Measurements from ENCODE around the gene MSMP.
A peak's percentile ranks its signal among the peaks of the same experiment; 100 is the strongest.

MSMP gene

DNA sequence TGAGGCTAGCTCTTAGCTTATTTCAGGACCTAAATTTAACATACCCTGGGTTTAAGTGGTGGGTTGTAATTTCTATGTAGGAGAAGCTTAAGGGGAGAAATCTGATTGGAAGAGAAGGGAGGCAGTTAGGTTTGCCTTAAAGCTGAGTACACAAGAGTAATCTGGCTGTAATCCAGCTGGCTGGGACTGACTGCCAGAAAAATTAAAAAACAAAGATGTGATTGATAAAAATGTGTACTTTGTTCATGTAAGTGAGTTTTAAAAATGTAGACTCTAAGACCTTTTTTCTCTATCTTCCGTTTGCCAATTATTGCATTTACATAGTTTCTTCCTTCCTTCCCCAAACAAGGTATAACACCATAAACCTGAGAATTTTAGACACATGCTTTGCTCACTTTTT lies 17.5 kb upstream of the MSMP start:
- no peak for DNase-seq (ENCODE audit: low read depth)

GRCh38 chr9:35771075-35771433 lies 17.0 kb upstream of the MSMP start:
- DNase-seq (ENCODE audit: low read depth): no peak

GRCh38 chr9:35769763-35770162 lies 15.7 kb upstream of the MSMP start:
- DNase-seq (ENCODE audit: low read depth): no peak

- DNase-seq (ENCODE audit: low read depth): no peak
These were observed 13.4 kb upstream of the MSMP start for GRCh38 chr9:35767458-35767857.

- DNase-seq (ENCODE audit: low read depth): no peak
These were observed 12.9 kb upstream of the MSMP start for GRCh38 chr9:35766997-35767396.

DNA sequence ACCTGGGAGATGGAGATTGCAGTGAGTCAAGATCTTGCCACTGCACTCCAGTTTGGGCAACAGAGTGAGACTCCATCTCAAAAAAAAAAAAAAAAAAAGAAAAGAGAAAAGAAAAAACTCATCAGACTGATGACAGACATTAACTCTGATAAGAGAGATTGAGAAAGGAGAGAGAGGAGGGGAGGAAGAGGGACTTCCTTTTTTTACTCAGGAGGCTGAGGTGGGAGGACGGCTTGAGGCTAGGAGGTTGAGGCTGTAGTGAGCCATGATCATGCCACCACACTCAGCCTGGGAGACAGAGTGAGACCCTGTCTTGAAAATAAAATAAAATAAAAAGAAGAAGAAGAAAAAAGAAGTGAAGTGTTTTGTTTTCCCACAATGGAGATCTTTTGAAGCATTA lies 9.7 kb upstream of the MSMP start:
- DNase-seq (ENCODE audit: low read depth): no peak

DNA sequence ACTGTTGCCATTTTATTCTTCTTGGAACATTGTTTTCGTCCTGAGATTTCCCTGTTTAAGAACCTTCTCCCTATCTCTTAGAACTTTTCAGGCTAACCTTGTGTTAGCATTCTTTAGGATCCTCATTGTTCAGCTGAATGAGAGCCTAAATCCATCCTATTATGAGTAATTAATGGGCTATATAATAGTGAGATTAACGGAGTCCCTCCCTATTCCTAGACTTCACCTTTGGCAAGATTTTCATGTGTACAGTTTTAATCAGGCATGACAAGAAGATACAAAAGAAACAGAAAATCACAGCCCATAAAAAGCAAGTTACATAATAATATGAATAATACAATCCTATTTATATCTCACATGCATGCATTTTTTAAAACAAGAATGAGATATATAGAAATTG lies 9.1 kb upstream of the MSMP start:
- no peak for DNase-seq (ENCODE audit: low read depth)

GRCh38 chr9:35760651-35761050 lies 6.6 kb upstream of the MSMP start:
- no peak for DNase-seq (ENCODE audit: low read depth)

DNA sequence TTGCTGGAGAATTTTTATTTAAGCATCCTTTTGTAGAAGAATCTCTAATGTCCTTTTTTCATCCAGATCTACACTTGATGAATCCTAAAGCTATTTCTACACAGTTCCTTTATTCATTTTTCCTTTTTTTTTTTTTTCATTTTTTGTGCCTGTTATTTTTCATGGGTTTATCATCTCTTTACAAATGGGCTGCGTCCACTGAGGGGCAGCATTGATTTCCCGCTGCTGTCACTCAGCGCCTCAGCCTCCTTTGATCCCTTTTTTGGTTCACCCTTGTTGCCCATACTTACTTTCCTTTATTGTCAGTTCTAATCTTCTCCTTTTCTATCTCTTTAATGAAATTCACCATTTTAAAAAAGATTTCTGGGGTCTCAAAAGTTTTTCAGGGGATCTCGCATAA lies 5.7 kb upstream of the MSMP start:
- no peak for DNase-seq (ENCODE audit: low read depth)

DNA sequence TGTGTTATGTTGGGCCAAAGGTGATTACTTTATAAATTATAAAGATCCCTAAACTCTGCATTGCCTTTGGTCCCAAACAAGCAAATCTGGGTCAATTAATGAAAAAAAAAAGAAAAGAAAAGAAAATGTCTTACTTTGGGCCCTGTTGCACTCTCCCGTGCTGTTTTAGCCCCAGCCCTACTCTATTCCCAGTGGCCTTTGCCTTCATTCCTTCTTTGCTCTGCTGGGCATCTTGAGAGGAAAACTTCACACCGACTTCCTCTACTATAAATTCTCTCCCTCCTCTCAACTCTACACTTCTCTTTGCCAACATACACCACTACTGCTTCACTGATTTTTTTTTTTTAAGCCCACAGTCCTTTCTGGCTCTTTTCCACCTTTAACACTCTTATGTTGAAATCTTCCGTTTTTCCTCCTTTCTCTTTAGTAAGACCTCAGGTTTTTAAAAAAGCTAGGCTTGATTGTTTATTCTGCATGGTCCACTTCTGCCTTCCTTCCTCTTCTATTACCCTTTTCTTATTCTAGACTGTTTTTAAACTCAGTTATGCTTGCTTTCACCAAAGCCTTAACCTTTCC lies 4.5 kb upstream of the MSMP start:
- DNase-seq (ENCODE audit: low read depth): no peak

DNA sequence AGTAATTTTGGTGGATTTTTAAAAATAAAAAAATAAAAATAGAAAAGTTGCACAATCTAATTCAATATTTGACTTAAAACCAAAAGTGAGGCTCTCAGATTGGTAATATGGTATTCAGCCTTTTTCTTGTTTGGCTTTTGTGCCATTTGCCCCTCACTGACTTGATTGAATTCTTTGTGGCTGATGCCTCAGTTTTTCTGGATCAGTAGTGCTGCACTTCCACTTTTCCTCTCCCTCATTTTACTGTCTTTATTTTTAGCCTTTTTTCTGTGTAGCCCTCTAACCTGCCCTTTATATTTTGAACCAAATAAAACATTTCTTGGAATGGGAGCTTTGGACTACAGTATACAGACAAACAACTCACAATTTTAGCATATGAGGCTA lies 3.8 kb upstream of the MSMP start:
- no peak for DNase-seq (ENCODE audit: low read depth)

DNA sequence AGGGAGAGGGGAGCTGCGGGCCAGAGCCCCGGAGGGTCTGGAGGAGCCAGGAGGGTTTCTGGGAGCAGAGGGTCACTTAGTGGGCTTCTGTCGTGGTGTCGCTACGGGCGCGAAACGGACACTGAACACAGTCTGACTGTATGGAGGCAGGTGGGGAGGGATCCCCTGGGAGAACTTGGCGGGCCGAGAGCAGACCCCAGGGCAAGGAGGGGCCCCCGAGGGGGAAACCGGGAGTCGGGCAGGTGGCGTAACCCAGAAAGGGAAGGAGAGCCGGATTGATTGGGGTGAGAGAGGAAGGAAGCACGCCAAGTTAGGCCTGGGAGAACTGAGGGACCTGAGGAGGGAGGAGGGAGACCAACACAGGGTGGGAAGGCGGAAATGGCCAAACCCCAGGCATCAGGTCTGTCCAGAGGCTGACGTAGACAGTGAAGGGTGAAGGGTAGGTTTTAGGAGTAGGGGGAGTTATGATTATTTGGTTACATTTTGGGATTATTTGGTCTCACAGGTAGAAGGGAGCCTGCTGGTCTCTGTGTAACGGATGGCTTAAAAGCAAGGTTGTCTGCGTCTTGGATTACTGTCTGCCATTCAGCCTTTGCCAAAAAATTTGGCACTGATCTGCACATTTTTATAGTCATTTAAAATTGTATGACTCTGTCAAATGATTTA lies 3.3 kb upstream of the MSMP start:
- DNase-seq (ENCODE audit: low read depth): no peak

DNA sequence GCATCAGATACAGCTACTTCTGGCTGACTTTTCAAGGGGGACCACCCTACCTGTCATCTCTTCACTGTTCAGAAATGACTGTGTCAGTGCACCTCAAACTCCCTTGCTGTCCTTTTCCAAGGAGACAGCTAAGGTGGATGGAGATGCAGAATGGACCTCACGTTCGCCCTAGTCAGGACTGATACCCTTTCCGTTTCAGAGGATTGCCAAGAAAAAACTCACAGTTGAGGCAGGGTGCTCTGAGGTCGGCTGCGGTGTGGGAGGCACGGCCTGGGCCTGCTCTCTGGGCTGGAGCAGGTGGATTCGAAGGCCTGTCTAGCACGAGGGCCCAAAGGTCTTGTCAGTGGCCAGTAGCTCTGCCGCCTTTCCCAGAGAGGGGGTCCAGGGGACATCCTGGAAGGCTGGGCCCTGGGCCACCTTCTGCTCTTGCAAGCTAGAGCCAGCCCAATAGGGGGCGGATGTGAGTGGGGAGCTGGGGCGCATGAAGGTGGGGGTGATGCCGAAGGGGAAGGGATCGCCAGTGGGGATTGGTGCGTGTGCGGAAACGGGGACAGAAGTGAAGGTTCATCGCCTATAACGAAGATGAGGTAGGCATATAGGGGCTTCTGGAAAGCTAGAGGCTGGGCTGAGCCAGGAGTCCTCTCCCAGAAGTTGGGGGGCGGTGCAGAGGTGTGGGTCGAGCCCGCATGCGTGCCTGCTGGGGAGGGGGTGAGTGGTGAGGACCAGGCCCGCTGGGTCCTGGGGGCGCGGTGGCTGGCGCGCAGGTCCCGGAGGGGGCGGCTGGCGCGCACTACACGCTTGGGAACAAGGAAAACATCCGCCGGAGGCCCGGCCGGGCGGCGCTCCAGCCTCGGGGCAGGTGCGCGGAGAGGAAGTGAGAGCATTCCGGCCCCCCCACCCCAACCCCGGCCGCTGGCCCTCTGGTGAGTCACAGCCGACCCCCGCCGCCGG lies 2.5 kb upstream of the MSMP start:
- peak; percentile 67 for DNase-seq (ENCODE audit: low read depth)

DNA sequence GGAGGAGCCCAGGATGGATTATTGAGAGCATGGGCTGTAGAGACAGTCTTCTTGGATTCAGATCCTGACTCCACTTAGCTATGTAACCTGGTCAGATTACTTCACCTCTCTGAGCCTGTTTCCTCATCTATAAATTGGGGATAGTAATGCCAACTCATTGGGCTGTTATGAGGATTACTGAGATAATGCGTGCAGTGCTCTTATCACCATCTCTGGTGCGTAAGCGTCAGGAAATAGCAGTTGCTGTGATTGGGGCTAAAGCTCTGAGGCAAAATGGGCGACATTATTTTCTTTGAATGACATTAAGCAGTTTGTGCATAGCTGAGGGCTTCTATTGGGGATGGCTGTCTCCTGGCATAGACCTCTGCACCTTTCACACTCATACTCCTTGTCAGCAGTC lies 995 bp upstream of the MSMP start:
- DNase-seq (ENCODE audit: low read depth): no peak

DNA sequence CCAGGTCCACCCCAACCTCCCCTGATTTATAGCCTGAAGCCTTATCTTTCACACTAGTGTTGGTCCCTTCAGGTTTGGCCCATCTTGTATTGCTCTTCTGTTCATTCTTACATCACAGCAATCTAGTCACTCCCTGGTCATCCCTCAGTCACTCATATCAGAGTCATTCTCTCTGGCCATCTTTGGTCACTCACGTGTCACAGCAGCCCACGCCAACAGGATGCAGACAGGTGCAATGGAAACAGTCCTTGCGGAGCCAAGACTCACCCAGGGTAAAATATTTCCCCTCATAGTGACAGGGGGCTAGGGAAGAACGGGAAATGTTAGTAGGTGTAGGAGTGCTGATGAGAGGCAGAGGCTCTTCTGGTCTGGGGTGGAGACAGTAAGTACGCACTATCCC lies 610 bp downstream of the MSMP start:
- no peak for DNase-seq (ENCODE audit: low read depth)

- DNase-seq (ENCODE audit: low read depth): no peak
These were observed 3.9 kb downstream of the MSMP start for GRCh38 chr9:35750256-35750531.

DNA sequence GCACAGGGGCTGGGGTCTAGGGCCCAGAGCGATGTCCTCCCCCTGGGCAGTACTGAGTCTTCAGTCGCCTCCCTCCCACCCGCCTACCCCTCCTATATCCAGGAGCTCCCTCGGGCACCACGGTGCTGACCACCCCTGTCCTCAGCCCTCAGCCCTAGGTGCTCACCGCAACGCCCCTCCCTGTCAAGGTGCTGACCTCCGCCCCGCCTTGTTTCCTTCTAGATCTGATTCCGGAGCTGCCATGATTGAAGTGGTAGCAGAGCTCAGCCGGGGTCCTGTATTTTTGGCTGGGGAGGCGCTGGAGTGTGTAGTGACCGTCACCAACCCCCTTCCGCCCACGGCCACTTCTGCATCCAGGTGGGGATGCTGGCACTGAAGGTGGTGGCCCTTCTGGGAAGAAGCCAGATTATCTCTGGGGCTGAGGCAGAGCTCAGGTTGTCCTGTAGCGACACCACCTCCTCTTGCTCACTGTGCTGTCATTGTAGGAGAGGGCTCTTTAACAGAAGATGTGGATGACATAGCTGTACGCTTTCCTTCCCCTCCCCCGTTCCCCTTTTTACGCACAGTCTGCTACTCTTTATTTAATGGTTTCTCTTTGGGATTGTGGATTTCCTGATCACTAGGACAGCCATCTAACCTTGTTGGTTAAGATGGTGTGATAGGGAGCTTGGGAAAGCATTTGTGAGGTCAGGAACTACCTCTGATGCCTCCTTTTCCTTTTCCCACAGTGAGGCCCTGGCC lies 4.4 kb downstream of the MSMP start:
- DNase-seq (ENCODE audit: low read depth): no peak

- DNase-seq (ENCODE audit: low read depth): no peak
These were observed 5.1 kb downstream of the MSMP start, which contains the start of the genes GBA2 and RGP1 for GRCh38 chr9:35748858-35749514. GBA2 (minus strand) TSS chr9:35749228; CDS start chr9:35748704, 524 bp downstream. RGP1 (plus strand) TSS chr9:35749287; CDS start chr9:35749756, 469 bp downstream.

DNA sequence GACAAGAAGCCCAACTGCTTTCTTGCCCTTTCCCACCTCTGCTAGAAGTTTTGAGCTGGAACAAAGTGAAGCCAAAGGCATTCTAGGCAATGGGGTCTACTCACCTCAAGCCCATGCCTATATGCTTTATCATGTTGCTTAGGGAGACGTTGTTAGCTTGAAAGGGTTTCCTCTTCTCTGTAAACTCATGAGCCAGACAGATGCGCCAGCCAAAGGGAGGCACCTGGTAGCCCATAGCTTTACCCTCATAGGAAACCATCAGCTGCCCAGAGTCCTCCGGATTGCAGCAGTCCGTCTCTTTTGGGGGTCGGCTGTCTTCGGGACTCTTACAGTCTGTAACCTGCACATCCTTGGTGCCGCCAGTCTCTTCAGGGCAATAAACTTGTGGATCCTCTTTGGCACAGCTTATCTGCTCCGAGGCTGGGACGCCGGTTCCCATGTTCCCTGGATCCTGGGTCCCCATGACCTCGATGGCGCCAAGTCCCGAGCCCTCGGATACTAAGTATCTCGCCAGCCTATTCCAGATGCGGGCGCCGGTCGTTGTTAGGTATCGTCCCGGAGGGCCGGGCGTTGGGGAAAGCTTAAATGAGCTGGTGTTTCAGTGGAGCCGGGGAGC lies 5.7 kb downstream of the MSMP start:
- DNase-seq (ENCODE audit: low read depth): no peak

GRCh38 chr9:35746583-35746982 lies 7.5 kb downstream of the MSMP start:
- DNase-seq (ENCODE audit: low read depth): no peak

DNA sequence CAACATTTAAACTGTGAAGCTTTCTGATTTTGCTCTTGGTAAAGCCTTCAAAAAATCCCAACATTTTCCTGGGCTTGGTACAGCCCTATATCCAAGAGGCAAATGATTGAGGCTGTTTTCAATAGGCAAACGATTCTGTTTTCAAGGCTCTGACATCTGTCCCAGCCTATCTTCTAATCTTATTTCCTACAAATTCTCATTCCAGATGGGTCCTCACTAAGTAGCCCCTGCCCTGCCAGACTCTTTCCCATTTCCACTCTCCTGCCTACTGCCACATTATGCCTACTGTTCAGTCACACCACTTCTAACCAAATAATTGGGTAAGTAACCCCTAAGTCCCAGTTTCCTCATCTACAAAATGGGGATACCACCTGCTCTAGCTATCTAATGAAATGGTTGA lies 8.5 kb downstream of the MSMP start:
- DNase-seq (ENCODE audit: low read depth): no peak

All from stimulated activated CD4-positive, alpha-beta T cell treated with anti-CD3 and anti-CD28 coated beads, Interleukin-2, amount 100 ng/mL, for 4 hours (primary cell).